ENCODE measurements around the gene ENKD1.

DNA sequence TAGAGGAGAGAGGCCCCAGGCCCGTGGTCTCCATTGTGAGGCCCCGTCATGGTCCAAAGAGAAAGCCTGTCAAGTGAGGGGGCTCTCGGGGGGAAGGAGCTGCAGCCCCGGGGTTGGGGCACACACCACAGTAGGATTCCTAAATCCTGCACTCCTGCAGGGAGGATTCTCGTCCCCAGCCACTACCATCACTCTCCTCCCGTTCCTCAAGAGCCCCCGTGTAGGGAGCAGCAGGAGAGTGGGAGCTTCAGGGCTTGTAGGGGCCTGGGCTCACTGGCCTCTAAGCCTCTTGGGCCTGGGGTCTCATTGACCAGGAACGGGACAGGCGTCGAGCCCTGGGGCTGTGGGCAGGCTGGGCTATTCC lies 885 bp upstream of the ENKD1 start:
- TF ChIP-seq, protein P1, sequence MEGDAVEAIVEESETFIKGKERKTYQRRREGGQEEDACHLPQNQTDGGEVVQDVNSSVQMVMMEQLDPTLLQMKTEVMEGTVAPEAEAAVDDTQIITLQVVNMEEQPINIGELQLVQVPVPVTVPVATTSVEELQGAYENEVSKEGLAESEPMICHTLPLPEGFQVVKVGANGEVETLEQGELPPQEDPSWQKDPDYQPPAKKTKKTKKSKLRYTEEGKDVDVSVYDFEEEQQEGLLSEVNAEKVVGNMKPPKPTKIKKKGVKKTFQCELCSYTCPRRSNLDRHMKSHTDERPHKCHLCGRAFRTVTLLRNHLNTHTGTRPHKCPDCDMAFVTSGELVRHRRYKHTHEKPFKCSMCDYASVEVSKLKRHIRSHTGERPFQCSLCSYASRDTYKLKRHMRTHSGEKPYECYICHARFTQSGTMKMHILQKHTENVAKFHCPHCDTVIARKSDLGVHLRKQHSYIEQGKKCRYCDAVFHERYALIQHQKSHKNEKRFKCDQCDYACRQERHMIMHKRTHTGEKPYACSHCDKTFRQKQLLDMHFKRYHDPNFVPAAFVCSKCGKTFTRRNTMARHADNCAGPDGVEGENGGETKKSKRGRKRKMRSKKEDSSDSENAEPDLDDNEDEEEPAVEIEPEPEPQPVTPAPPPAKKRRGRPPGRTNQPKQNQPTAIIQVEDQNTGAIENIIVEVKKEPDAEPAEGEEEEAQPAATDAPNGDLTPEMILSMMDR (IDR thresholded peaks at IDR 0.05; ENCODE audit: low read depth, low read length): no peak
- TF ChIP-seq POLR2A (IDR thresholded peaks at IDR 0.05; ENCODE audit: extremely low read depth, insufficient read length): no peak

All from NB4 (cell line).